Subcutaneous adipose tissue (tissue), 4 donors: Measurements from ENCODE around the gene AMHR2. TPM values are rescaled to one million over a fixed set of nuclear protein-coding genes. Genes with fewer than 3 reads are reported as not detected.

Source experiments
- total RNA-seq, 4 donors: library from RNA; depleted of rRNA; stranded (reverse); fragments of >200 nt; gene quantifications; one replicate each; pipeline ENCODE4 v1.1.0, GENCODE V29; 2016
- TF ChIP-seq, protein P1 (sequence below): fragments of 450-650 bp; IDR thresholded peaks from one replicate; pipeline ENCODE4 v1.5.1; 2016; ENCODE audit warnings: low read depth, mild to moderate bottlenecking, control low read depth, antibody characterized with exemption, moderate library complexity

AMHR2 gene
- total RNA-seq, 4 donors from 2014 or later = 0.22 TPM; not detected in 3

DNA sequence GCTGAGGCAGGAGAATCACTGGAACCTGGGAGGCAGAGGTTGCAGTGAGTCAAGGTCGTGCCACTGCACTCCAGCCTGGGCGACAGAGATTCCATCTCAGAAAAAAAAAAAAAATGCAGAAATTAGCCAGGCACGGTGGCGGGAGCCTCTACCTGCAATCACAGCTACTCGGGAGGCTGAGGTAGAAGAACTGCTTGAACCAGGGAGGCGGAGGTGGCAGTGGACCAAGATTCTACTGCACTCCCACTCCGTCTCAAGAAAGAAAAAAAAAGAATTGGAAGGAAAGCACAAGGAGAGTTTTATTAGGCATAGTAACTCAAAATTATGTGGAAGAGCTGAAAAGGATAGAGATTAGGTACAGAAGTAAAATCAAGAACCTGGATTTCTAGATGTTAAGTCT is 20.8 kb upstream of the AMHR2 start:
- TF ChIP-seq, protein P1, sequence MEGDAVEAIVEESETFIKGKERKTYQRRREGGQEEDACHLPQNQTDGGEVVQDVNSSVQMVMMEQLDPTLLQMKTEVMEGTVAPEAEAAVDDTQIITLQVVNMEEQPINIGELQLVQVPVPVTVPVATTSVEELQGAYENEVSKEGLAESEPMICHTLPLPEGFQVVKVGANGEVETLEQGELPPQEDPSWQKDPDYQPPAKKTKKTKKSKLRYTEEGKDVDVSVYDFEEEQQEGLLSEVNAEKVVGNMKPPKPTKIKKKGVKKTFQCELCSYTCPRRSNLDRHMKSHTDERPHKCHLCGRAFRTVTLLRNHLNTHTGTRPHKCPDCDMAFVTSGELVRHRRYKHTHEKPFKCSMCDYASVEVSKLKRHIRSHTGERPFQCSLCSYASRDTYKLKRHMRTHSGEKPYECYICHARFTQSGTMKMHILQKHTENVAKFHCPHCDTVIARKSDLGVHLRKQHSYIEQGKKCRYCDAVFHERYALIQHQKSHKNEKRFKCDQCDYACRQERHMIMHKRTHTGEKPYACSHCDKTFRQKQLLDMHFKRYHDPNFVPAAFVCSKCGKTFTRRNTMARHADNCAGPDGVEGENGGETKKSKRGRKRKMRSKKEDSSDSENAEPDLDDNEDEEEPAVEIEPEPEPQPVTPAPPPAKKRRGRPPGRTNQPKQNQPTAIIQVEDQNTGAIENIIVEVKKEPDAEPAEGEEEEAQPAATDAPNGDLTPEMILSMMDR = no peak

DNA sequence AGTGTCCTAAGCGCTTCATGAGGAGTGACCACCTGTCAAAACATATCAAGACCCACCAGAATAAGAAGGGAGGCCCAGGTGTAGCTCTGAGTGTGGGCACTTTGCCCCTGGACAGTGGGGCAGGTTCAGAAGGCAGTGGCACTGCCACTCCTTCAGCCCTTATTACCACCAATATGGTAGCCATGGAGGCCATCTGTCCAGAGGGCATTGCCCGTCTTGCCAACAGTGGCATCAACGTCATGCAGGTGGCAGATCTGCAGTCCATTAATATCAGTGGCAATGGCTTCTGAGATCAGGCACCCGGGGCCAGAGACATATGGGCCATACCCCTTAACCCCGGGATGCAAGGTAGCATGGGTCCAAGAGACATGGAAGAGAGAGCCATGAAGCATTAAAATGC is 12.7 kb upstream of the AMHR2 start:
- TF ChIP-seq, protein P1 = no peak

DNA sequence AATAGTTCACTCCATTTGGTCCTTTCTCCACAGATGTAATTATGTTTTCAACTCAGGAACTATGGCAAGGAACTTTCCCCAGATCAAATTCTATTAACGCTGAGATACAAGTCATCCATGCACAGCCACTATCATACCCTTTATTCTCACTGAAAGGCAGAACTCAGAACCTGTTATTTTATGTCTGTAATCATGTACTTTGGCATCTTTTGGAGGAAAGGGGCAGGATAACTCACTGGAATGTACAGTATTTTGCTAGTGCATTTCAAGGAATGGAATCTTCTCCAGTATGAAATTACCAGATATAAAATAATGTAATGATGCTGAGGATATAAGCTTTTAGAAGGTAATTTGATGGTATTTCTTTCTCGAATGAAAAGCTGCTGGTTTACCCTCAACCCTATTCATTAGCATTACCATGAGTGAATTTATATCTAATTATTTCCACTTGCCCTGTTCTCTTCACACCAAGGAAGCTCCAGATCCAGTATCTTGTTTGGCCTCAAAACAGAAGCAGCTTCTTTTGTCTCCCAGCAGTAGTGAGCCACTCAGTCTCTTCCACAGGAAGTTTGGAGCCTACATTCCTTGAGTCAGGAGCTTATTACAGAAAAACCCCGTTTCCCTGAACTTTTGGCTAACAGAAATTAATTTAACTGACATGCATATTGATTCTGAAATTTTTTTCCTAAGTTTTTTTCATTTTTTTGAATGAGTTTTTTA is 10.0 kb upstream of the AMHR2 start:
- TF ChIP-seq, protein P1 = no peak

DNA sequence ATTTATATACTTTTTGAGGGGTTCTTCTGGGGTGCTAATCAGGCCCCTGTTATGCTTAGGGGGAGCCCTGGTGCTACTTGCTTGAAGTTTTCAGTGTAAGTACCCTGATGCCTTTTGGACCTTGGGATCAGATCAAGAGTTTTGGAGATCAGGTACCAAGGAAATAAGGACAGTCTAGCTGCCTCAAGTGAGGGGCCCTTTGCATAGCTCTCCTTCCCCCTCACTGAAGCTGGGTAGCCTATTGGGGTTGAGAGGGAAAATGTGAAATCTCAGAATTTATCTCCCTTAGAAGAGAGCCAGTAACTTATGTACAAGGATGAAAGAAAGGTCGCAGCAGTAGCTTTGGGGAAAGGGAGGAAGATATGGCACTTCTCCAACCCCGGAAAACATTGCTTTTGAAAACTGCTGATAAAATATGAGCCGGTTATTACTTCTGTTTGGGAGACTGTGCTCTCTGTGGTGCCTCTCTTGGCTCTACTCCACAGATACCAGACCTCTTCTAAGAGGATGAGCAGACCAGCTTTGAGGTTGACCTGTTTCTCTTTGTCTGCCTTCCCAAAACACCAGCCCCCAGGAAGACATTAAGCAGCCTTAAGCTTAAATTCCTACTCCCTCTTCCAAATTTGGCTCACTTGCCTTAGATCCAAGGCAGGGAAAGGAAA is 8.8 kb upstream of the AMHR2 start:
- TF ChIP-seq, protein P1 = no peak

DNA sequence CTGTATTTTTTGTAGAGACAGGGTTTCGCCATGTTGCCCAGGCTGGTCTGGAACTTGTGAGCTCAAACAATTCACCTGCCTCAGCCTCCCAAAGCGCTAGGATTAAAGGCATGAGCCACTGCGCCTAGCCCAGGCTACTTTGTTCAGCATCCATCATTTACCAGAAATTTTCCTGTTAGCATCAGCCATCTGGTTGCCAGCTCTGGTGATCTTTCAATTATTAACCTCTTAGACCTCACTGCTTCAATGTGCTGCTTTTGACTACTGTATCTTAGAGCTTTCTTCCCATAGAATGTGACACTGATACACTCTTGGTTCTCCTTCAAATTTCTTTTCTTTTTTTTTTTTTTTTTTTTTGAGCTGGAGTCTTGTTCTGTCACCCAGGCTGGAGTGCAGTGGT is 5.4 kb upstream of the AMHR2 start:
- TF ChIP-seq, protein P1 = no peak

DNA sequence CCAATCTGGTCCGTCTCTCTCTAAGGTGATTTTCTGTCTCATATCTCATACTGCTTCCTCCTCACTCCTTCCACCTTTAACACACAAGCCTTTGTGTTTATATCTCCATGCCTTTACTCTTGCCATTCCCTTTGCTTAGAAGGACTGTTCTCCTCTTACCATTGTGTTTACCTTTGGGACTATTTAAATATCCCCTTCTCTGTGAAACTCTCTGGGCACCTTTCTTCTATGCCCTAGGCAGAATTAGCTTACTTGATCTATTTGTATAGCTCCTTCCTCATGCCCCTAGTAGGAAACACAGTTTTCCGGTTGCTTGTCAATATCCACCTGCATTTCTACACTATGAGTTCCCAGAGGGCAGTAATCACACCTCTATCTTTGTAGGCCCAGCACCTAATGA is 3.9 kb upstream of the AMHR2 start:
- TF ChIP-seq, protein P1 = no peak

DNA sequence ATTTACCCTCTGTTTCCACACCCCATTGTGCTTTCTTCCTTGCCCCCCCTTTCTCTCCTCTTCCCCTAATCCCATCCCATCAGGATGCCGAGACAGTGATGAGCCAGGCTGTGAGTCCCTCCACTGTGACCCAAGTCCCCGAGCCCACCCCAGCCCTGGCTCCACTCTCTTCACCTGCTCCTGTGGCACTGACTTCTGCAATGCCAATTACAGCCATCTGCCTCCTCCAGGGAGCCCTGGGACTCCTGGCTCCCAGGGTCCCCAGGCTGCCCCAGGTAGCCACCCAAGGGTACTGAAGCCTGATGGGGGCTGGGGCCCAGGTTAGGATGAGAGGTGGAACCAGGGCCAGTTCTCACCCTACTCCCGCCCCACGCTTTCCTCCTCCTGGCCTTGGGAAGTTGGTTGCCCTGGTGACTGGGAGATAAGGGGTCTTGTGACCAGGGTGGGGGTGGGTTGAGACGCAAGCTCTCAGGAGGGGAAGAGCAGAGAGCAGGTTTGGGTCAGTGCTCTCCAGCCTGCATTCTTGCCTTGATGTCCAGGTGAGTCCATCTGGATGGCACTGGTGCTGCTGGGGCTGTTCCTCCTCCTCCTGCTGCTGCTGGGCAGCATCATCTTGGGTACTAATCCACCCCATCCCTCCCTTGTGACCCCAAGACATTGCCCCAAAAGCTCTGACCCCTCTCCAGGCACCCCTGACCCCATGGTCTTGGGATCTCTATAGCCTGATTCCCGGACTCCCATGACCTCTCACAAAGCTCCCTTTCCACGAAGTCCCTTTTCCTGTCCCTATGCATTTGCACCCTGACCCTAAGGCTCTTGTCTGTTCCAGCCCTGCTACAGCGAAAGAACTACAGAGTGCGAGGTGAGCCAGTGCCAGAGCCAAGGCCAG is 1.2 kb downstream of the AMHR2 start:
- TF ChIP-seq, protein P1 = no peak
